Caco-2 (cell line): Measurements from ENCODE around the gene C1QL1. TPM values are rescaled to one million over a fixed set of nuclear protein-coding genes. Genes with fewer than 3 reads are reported as not detected.

Source experiments
- BruUV-seq: library from RNA; stranded (reverse); fragments of 400-500 nt; replicated peaks from 2 replicates; lab custom pipeline; 2021; lab: Mats Ljungman, UMichigan
- CTCF ChIA-PET: fragments of 300-600 bp; sonication (Branson Sonifier 250); formaldehyde crosslinking; loops from one replicate; lab custom pipeline; 2022; ENCODE audit warnings: antibody characterized with exemption; lab: Charles Lee
- POLR2A ChIA-PET: fragments of 300-600 bp; sonication (Branson Sonifier 250); formaldehyde crosslinking; loops from one replicate; lab custom pipeline; 2022; ENCODE audit warnings: antibody characterized with exemption; lab: Charles Lee
- DNase-seq, 2 experiments: peaks; one replicate each; pipeline versions ENCODE4 v3.0.0 to v3.0.0-alpha.2; 2020 to 2022
- H3K27me3 ChIP-seq: replicated peaks from 2 replicates; pipeline ENCODE4 v1.6.0; 2011; ENCODE audit warnings: low read length; ENCODE audit not compliant: control insufficient read depth, insufficient read depth
- H3K36me3 ChIP-seq: 2 replicates; pipeline ENCODE4 v1.5.1; 2011; ENCODE audit warnings: low read length; ENCODE audit not compliant: control insufficient read depth, insufficient read depth
- H3K4me1 ChIP-seq: fragments of 250-450 bp; sonication (Bioruptor Pico); 2 replicates; pipeline ENCODE4 v1.5.1; 2020; ENCODE audit warnings: mild to moderate bottlenecking
- H3K4me3 ChIP-seq: 2 replicates; pipeline ENCODE4 v1.5.1; 2011; ENCODE audit warnings: low read depth, mild to moderate bottlenecking, control low read depth, low read length
- H3K9me3 ChIP-seq: fragments of 250-450 bp; sonication (Bioruptor Pico); 2 replicates; pipeline ENCODE4 v1.5.1; 2020; ENCODE audit warnings: mild to moderate bottlenecking, moderate library complexity
- H3K27ac Mint-ChIP-seq: one replicate; pipeline ENCODE4 v1.8.0; 2022; ENCODE audit warnings: mixed read lengths; ENCODE audit not compliant: unreplicated experiment
- H3K27me3 Mint-ChIP-seq: one replicate; pipeline ENCODE4 v1.8.0; 2022; ENCODE audit warnings: mixed read lengths; ENCODE audit not compliant: insufficient read depth, unreplicated experiment
- H3K36me3 Mint-ChIP-seq: one replicate; pipeline ENCODE4 v1.8.0; 2022; ENCODE audit warnings: mild to moderate bottlenecking, mixed read lengths; ENCODE audit not compliant: insufficient read depth, unreplicated experiment
- H3K4me1 Mint-ChIP-seq: one replicate; pipeline ENCODE4 v1.8.0; 2022; ENCODE audit warnings: low read depth, mixed read lengths; ENCODE audit not compliant: unreplicated experiment
- H3K4me3 Mint-ChIP-seq: one replicate; pipeline ENCODE4 v1.8.0; 2022; ENCODE audit warnings: mild to moderate bottlenecking, moderate library complexity, mixed read lengths; ENCODE audit not compliant: unreplicated experiment
- H3K9me3 Mint-ChIP-seq: one replicate; pipeline ENCODE4 v1.8.0; 2022; ENCODE audit warnings: mixed read lengths; ENCODE audit not compliant: unreplicated experiment
- CTCF ChIP-seq, 2 experiments: fragments of 200-600 bp in 1 of 2; IDR thresholded peaks; 1 replicate in 1 of 2; 2 replicates in 1 of 2; pipeline versions ENCODE4 v1.5.1 to v1.8.0; 2011 to 2022; ENCODE audit warnings: antibody characterized with exemption in 1 of 2, control low read depth in 1 of 2, inconsistent platforms in 1 of 2, low read depth in 1 of 2, low read length in 1 of 2, mild to moderate bottlenecking in 1 of 2, moderate library complexity in 1 of 2; ENCODE audit not compliant: insufficient read depth in 1 of 2, severe bottlenecking in 1 of 2, unreplicated experiment in 1 of 2
- intact Hi-C: fragments of 100-400 bp; cut with micrococcal nuclease; formaldehyde crosslinking; loops from one replicate; pipeline ENCODE4 v1.10.0; 2022; ENCODE audit not compliant: unreplicated experiment
- microRNA-seq: library from miRNA; unstranded; fragments of <30 nt; microRNA quantifications from one replicate; pipeline ENCODE4 v1.2.0, GENCODE V29; 2022
- total RNA-seq: library from RNA; stranded (reverse); gene quantifications from 2 replicates; pipeline ENCODE4 v1.2.3, GENCODE V29; 2022

Gene C1QL1
- total RNA-seq, 1 experiment from 2014 or later: 5.2 TPM

- Mint-ChIP-seq H3K27ac (no peak overlapping the region), H3K4me1 (peaks cover 19% of the 10 kb centered on the region), H3K36me3 (no peaks in the 10 kb centered on the region), H3K9me3 (no peaks in the 10 kb centered on the region), H3K4me3 (no peak overlapping the region), H3K27me3 (peaks cover 6% of the 10 kb centered on the region)
- Histone ChIP-seq H3K27me3 (no peaks in the 10 kb centered on the region), H3K4me1 (peaks cover 4% of the 10 kb centered on the region), H3K4me3 (no peak overlapping the region), H3K9me3 (no peaks in the 10 kb centered on the region), H3K36me3 (no peaks in the 10 kb centered on the region)
- TF ChIP-seq CTCF (IDR thresholded peaks at IDR 0.05; ENCODE audit: insufficient read depth in 1 of 2, low read depth in 1 of 2, low read length in 1 of 2, severe bottlenecking in 1 of 2, unreplicated experiment in 1 of 2): no peak
- ChIA-PET POLR2A (interaction anchor here (1.0 kb wide), 1 partner anchor 12 kb away, joined by 3 read pairs; the partner anchor contains the start of gene EFTUD2), CTCF (interaction anchor here (0.5 to 2.2 kb wide), 7 partner anchors 8 to 225 kb away, joined by 3 to 12 read pairs (median 4); partner anchors contain the start of genes ACBD4 and EFTUD2)
- DNase-seq: no peak
- intact Hi-C loops: no loop called here
- no TSS peak for BruUV-seq
These were observed 57.6 kb downstream of the C1QL1 start for GRCh38 chr17:44910231-44911106.

Small RNA genes within 50 kb of the gene (microRNA-seq; reads per million reads assigned to microRNA genes)
- 6.3 reads per million, percentile 38 among the genes with 10 or more reads in this experiment for gene MIR6783

Other genes with a start within 250 kb of the C1QL1 start
- gene ADAM11, start 209.3 kb downstream of the C1QL1 start, total RNA-seq: 1.9 and 2.3 TPM in 2 replicates
- 33.5 and 34.6 TPM in 2 replicates for gene GJC1, start 138.0 kb downstream of the C1QL1 start, total RNA-seq
- gene HIGD1B, start 120.4 kb downstream of the C1QL1 start, total RNA-seq: not detected in 2 replicates
- 175 and 186 TPM in 2 replicates for gene EFTUD2, start 68.9 kb downstream of the C1QL1 start, total RNA-seq
- gene GFAP, start 52.8 kb downstream of the C1QL1 start, total RNA-seq: not detected in 2 replicates
- gene KIF18B, start 20.5 kb downstream of the C1QL1 start, total RNA-seq: 63.6 and 68.4 TPM in 2 replicates
- gene DCAKD, start 83.3 kb upstream of the C1QL1 start, total RNA-seq: 12.0 and 15.1 TPM in 2 replicates
- gene NMT1, start 93.0 kb upstream of the C1QL1 start, total RNA-seq: 173 and 179 TPM in 2 replicates
- 74.3 and 88.5 TPM in 2 replicates for gene PLCD3, start 164.2 kb upstream of the C1QL1 start, total RNA-seq
- gene ACBD4, start 167.4 kb upstream of the C1QL1 start, total RNA-seq: 21.2 and 21.6 TPM in 2 replicates
- gene HEXIM1, start 180.2 kb upstream of the C1QL1 start, total RNA-seq: 71.0 and 78.0 TPM in 2 replicates
- 12.7 and 13.6 TPM in 2 replicates for gene HEXIM2, start 193.6 kb upstream of the C1QL1 start, total RNA-seq